GM21367 (cell line): ENCODE measurements around the gene RALGPS1.

Experiments used
- ATAC-seq: cut with Tn5 transposase; IDR thresholded peaks from one replicate; pipeline ENCODE4 v1.9.1; 2021; ENCODE audit not compliant: unreplicated experiment

Gene RALGPS1

GRCh38 chr9:126914458-126915280 is at the start of gene RALGPS1:
Gene RALGPS1, plus strand, starts transcription at chr9:126914782. Its CDS starts 47,508 bp downstream, at chr9:126962290.
- peak; percentile 93 for ATAC-seq

- ATAC-seq = no peak
Observed at GRCh38 chr9:126869368-126869767, 45.2 kb upstream of the RALGPS1 start.

- ATAC-seq = no peak
Observed at GRCh38 chr9:126872516-126872915, 42.1 kb upstream of the RALGPS1 start.

- no peak for ATAC-seq
Observed at GRCh38 chr9:126874546-126875314, 39.9 kb upstream of the RALGPS1 start.

- no peak for ATAC-seq
Observed at GRCh38 chr9:126875756-126876510, 38.6 kb upstream of the RALGPS1 start.

GRCh38 chr9:126876531-126876930 is 38.1 kb upstream of the RALGPS1 start:
- ATAC-seq = no peak

GRCh38 chr9:126877418-126877817 is 37.2 kb upstream of the RALGPS1 start:
- no peak for ATAC-seq

- ATAC-seq = no peak
Observed at GRCh38 chr9:126879288-126879687, 35.3 kb upstream of the RALGPS1 start.

GRCh38 chr9:126880226-126880946 is 34.2 kb upstream of the RALGPS1 start:
- ATAC-seq = no peak

GRCh38 chr9:126880947-126881332 is 33.6 kb upstream of the RALGPS1 start:
- no peak for ATAC-seq

- no peak for ATAC-seq
Observed at GRCh38 chr9:126882746-126883145, 31.8 kb upstream of the RALGPS1 start.

GRCh38 chr9:126883636-126884035 is 30.9 kb upstream of the RALGPS1 start:
- no peak for ATAC-seq

- no peak for ATAC-seq
Observed at GRCh38 chr9:126885131-126885641, 29.4 kb upstream of the RALGPS1 start.

GRCh38 chr9:126886034-126886822 is 28.4 kb upstream of the RALGPS1 start:
- ATAC-seq = no peak

GRCh38 chr9:126886897-126887296 is 27.7 kb upstream of the RALGPS1 start:
- ATAC-seq = no peak

- no peak for ATAC-seq
Observed at GRCh38 chr9:126891676-126892075, 22.9 kb upstream of the RALGPS1 start.

GRCh38 chr9:126893079-126893478 is 21.5 kb upstream of the RALGPS1 start:
- no peak for ATAC-seq

GRCh38 chr9:126894052-126894603 is 20.5 kb upstream of the RALGPS1 start:
- ATAC-seq = no peak

- no peak for ATAC-seq
Observed at GRCh38 chr9:126902210-126902609, 12.4 kb upstream of the RALGPS1 start.
